HS-27A (cell line): ENCODE measurements around the gene LIN7A.
"Not testable (repeated sequence)": the region's sequence is repeated elsewhere in the genome, so short reads cannot be mapped to it uniquely, and the experiment has no call there.

Experiments
- DNase-seq: peaks from one replicate; pipeline ENCODE4 v3.0.0-alpha.2; 2012; ENCODE audit warnings: low read depth, missing footprints

The LIN7A gene

GRCh38 chr12:80920006-80920405 lies 17.7 kb downstream of the LIN7A start:
- no peak for DNase-seq

- DNase-seq, result no peak
Measured at GRCh38 chr12:80917651-80918050, 20.1 kb downstream of the LIN7A start.

- DNase-seq, result no peak
Measured at GRCh38 chr12:80912901-80913770, 24.6 kb downstream of the LIN7A start.

- DNase-seq, result no peak
Measured at GRCh38 chr12:80909370-80909769, 28.4 kb downstream of the LIN7A start.

- no peak for DNase-seq
Measured at GRCh38 chr12:80902711-80903110, 35.0 kb downstream of the LIN7A start.

- DNase-seq, result no peak
Measured at GRCh38 chr12:80901661-80902060, 36.1 kb downstream of the LIN7A start.

- no peak for DNase-seq
Measured at GRCh38 chr12:80895240-80895639, 42.5 kb downstream of the LIN7A start.

GRCh38 chr12:80894179-80894578 lies 43.6 kb downstream of the LIN7A start:
- DNase-seq, result no peak

- no peak for DNase-seq
Measured at GRCh38 chr12:80892597-80893445, 44.9 kb downstream of the LIN7A start.

GRCh38 chr12:80884651-80885050 lies 53.1 kb downstream of the LIN7A start:
- DNase-seq, result no peak

GRCh38 chr12:80881106-80881505 lies 56.6 kb downstream of the LIN7A start:
- no peak for DNase-seq

GRCh38 chr12:80878452-80878851 lies 59.3 kb downstream of the LIN7A start:
- not testable (repeated sequence) for DNase-seq

- DNase-seq, result no peak
Measured at GRCh38 chr12:80877721-80878265, 59.9 kb downstream of the LIN7A start.

- DNase-seq, result no peak
Measured at GRCh38 chr12:80872053-80872452, 65.7 kb downstream of the LIN7A start.

GRCh38 chr12:80869264-80869663 lies 68.5 kb downstream of the LIN7A start:
- DNase-seq, result no peak

GRCh38 chr12:80868576-80868975 lies 69.2 kb downstream of the LIN7A start:
- DNase-seq, result no peak

GRCh38 chr12:80867941-80868340 lies 69.8 kb downstream of the LIN7A start:
- DNase-seq, result no peak

- no peak for DNase-seq
Measured at GRCh38 chr12:80864046-80864735, 73.5 kb downstream of the LIN7A start.

GRCh38 chr12:80862531-80862930 lies 75.2 kb downstream of the LIN7A start:
- DNase-seq, result no peak

GRCh38 chr12:80861641-80862378 lies 75.9 kb downstream of the LIN7A start:
- no peak for DNase-seq

GRCh38 chr12:80860928-80861327 lies 76.8 kb downstream of the LIN7A start:
- no peak for DNase-seq
